ENCODE results near the gene RER1.

Gene RER1

DNA sequence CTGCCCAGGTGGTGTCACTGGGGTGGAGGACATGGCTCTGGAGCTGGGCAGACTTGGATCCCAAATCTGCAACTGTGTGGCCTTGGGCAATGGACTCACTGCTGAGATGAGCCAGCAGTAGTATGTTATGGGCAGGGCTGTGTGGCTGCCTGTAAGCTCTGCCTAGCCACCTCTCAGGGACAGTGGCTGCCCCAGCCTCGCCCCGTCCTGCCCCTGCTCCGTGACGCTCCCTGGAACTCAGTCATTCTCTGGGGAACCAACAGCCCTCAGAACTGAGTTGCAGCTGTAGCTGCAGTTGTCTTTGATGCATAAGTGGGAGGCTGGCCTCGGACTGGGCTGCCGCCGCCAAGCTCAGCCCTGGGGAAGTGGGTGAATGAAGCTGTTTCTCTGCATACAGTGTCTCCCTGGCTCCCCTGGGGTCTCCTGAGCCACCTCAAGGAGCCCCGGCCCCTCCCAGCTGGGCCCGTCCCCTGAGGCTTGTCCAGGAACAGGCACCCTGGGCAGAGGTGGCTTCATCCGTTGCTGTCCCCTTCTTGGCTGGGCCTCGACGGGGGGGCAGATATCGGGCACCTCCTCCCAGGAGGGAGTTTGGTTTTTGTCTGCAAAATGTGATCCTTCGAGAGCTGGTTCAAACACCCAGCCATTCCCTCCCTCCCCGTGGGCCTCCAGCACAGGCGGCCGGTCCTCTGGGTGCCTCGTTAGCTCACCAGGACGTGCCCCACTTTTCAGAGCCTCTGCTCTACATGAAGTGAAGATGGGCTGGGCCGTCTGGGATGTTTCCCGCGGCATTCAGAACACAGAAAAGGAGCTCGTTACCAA, 58.2 kb downstream of the RER1 start:
- DNase-seq, result no peak

DNA sequence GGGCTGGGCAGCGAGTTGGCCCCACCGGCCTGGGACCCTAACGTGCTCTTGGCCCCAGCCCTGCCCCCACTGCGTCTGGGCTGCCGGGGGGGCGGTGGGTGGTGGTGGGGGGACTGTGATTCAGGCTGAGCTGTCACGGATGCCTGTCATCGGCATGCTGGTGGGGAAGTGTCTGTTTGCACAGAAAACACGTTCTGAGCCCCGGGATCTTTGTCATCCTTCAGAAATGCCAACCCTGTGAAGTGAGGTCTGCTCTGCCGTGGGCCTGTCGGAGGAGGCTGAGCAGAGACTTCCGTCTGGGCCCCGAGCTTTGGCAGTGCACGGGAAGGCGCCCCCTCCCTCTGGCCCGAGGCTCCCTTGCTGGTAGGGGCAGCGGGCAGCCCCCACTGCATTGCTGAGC, 60.1 kb downstream of the RER1 start:
- no peak for DNase-seq

GRCh38 chr1:2452201-2452931, 60.7 kb downstream of the RER1 start:
- no peak for DNase-seq

- no peak for DNase-seq
Measured at GRCh38 chr1:2452932-2453315, 61.3 kb downstream of the RER1 start.

DNA sequence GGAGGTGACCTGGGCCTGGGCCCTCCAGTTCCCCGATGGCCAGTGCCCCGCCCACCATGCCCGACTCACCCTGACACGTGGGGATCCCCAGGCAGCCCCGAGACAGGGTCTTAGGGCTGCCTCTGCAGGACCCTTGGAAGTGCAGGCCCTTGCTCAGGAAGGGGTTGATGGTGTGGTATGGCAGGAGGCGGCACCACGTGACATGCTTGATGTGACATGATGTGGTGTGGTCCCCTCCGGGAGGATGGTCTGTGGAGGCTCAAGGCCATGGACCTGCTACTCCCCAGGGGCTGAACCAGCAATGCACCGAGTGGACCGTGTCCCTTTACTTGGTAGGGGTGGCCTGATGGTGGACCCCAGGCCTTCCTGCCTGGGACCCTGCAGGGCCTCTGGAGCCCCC, 62.6 kb downstream of the RER1 start:
- no peak for DNase-seq

Data from activated CD4-positive, alpha-beta T cell treated with anti-CD3 and anti-CD28 coated beads for 1 hour (primary cell).